Subcutaneous abdominal adipose tissue (tissue), 5 donors: ENCODE measurements around the gene MED13L.

Experiments
- H3K27ac ChIP-seq: one replicate; pipeline ENCODE4 v1.7.0; 2013; ENCODE audit warnings: low read depth, mild to moderate bottlenecking, inconsistent platforms, low read length, moderate library complexity
- H3K27me3 ChIP-seq, 5 donors: one replicate each; pipeline ENCODE4 v1.7.0; 2013; ENCODE audit warnings: low read length in 5 of 5, inconsistent platforms in 1 of 5; ENCODE audit not compliant: control insufficient read depth in 5 of 5, insufficient read depth in 4 of 5
- H3K36me3 ChIP-seq, 5 donors: one replicate each; pipeline ENCODE4 v1.7.0; 2013; ENCODE audit warnings: low read length in 5 of 5; ENCODE audit not compliant: control insufficient read depth in 5 of 5, insufficient read depth in 5 of 5
- H3K4me1 ChIP-seq, 5 donors: one replicate each; pipeline ENCODE4 v1.7.0; 2013; ENCODE audit warnings: low read length in 5 of 5, mild to moderate bottlenecking in 3 of 5, moderate library complexity in 1 of 5; ENCODE audit not compliant: control insufficient read depth in 5 of 5, insufficient read depth in 5 of 5
- H3K4me3 ChIP-seq, 5 donors: one replicate each; pipeline ENCODE4 v1.7.0; 2013; ENCODE audit warnings: low read length in 5 of 5, low read depth in 1 of 5
- H3K9ac ChIP-seq, 5 donors: one replicate each; pipeline ENCODE4 v1.7.0; 2013; ENCODE audit warnings: low read length in 5 of 5, mild to moderate bottlenecking in 4 of 5, moderate library complexity in 3 of 5
- H3K9me3 ChIP-seq, 5 donors: one replicate each; pipeline ENCODE4 v1.7.0; 2013; ENCODE audit warnings: low read length in 5 of 5; ENCODE audit not compliant: control insufficient read depth in 5 of 5
- donor health status: healthy.
- donor health status: healthy.
- donor health status: healthy.
- donor health status: healthy.
- donor health status: healthy.

MED13L gene

GRCh38 chr12:116265351-116266147, 11.9 kb downstream of the MED13L start:
- Histone ChIP-seq H3K4me1 (peaks cover 4 to 61% (median 51%) of the 10 kb centered on the region in 5 donors), H3K4me3 (no peak overlapping the region), H3K27ac (no peak overlapping the region), H3K9ac (no peak overlapping the region), H3K9me3 (no peaks in the 10 kb centered on the region), H3K27me3 (no peaks in the 10 kb centered on the region), H3K36me3 (no peaks in the 10 kb centered on the region)

GRCh38 chr12:116264525-116265070, 12.9 kb downstream of the MED13L start:
- Histone ChIP-seq H3K9me3 (no peaks in the 10 kb centered on the region), H3K27me3 (no peaks in the 10 kb centered on the region), H3K27ac (no peak overlapping the region), H3K4me1 (peaks cover 4 to 61% (median 53%) of the 10 kb centered on the region in 5 donors), H3K36me3 (no peaks in the 10 kb centered on the region), H3K4me3 (no peak overlapping the region), H3K9ac (no peak overlapping the region)

- Histone ChIP-seq H3K4me1 (peaks cover 4 to 66% (median 53%) of the 10 kb centered on the region in 5 donors), H3K4me3 (no peak overlapping the region), H3K27ac (no peak overlapping the region), H3K27me3 (no peaks in the 10 kb centered on the region), H3K36me3 (no peaks in the 10 kb centered on the region), H3K9me3 (no peaks in the 10 kb centered on the region), H3K9ac (no peak overlapping the region)
These were observed 13.6 kb downstream of the MED13L start for GRCh38 chr12:116263844-116264243.

DNA sequence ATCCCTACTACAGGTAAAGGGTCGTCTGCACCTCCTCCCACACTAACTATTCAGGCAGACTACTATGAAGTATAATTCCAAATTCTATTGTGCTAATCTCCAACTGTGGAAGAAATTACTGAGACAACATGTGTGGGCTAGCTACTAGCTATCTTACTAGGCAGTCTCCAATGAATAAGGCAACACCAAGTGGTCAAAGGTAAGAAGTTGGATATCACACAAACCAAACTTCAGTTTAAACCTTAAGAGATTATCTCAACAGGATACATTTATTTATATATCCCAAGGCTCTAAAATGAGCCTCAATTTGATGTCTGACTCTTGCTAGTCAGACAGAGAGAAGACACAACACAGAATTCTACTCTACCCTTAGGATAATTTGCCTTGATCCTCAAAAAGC, 14.1 kb downstream of the MED13L start:
- H3K9me3 ChIP-seq = no peaks in the 10 kb centered on the region
- no peaks in the 10 kb centered on the region for H3K27me3 ChIP-seq
- H3K4me3 ChIP-seq = no peak overlapping the region
- no peaks in the 10 kb centered on the region for H3K36me3 ChIP-seq
- peaks cover 4 to 66% (median 53%) of the 10 kb centered on the region in 5 donors for H3K4me1 ChIP-seq
- no peak overlapping the region for H3K27ac ChIP-seq
- H3K9ac ChIP-seq = no peak overlapping the region

GRCh38 chr12:116262741-116263140, 14.8 kb downstream of the MED13L start:
- Histone ChIP-seq H3K36me3 (no peaks in the 10 kb centered on the region), H3K4me3 (no peak overlapping the region), H3K27me3 (no peaks in the 10 kb centered on the region), H3K4me1 (peaks cover under 1 to 63% (median 51%) of the 10 kb centered on the region in 5 donors), H3K27ac (no peak overlapping the region), H3K9me3 (no peaks in the 10 kb centered on the region), H3K9ac (no peak overlapping the region)

DNA sequence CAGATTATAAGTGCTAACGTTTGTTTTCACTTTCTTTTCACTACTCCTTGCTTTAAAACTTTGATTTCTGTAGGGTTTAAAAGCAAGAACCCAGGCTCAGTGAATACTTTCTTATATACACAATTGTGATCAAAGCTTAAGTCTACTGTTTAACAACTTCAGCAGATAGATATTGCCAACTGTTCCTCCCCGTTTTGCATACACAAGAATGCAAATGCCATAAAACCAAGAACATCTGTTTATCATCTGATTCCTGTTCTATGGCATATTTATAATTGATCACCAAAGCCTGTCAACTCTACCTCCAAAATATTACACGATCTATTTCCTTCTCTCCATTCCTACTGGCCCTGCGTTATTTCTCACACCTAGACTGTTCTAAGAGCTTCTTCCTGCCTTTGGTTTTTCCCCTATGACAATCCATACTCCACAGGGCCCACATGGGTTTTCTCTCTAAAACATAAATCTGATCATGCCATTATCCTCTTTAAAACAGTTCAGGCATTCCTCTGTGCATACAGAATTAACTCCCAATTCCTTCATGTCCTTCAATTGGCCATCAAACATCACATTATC, 15.9 kb downstream of the MED13L start:
- Histone ChIP-seq H3K36me3 (no peaks in the 10 kb centered on the region), H3K9ac (peak overlapping the region in 1 of 5 donors; percentile 14), H3K27me3 (no peaks in the 10 kb centered on the region), H3K27ac (no peak overlapping the region), H3K9me3 (no peaks in the 10 kb centered on the region), H3K4me3 (no peak overlapping the region), H3K4me1 (peaks cover 0 to 60% (median 47%) of the 10 kb centered on the region in 5 donors)

DNA sequence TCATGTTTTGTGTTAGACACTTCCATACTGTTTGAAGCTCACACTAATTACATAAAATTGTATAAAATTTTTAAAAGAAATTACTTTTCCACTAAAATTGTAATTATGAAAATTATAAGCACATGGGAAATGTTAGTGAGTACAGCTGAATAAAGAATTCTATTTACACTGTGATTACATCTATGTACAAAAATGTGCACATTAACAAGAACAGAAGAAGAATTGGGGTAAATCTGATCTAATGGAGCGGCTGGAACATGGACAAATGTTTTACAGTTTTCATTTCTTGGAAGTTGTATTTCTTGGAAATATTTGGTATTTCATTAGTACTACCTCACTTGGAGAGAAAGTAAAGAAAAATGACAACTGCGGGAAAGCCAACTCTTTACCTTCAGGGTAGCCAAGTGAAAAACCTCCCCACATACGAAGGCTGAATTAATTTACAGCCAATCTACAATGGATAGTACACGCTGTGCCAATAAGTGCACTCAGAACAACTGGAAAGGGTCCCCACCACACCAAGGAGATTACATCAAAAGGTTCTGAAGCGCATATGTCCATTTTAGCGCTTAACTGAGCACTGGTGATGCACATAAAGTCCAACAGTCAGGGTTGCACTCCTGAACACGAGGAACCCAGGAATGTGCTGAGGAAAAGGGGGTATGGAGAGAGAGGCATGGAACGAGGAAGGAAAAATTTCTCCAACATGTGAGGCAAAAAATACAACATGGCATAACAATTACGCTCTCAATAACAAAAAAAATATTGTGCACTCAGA, 17.5 kb downstream of the MED13L start:
- Histone ChIP-seq H3K27ac (no peak overlapping the region), H3K9me3 (no peaks in the 10 kb centered on the region), H3K4me3 (no peak overlapping the region), H3K9ac (no peak overlapping the region), H3K36me3 (no peaks in the 10 kb centered on the region), H3K4me1 (peaks cover 0 to 52% (median 41%) of the 10 kb centered on the region in 5 donors), H3K27me3 (no peaks in the 10 kb centered on the region)

- H3K27me3 ChIP-seq = no peaks in the 10 kb centered on the region
- peaks cover 0 to 32% (median 27%) of the 10 kb centered on the region in 5 donors for H3K4me1 ChIP-seq
- H3K9me3 ChIP-seq = no peaks in the 10 kb centered on the region
- H3K27ac ChIP-seq = no peak overlapping the region
- peak overlapping the region in 1 of 5 donors; percentile 46 for H3K9ac ChIP-seq
- no peak overlapping the region for H3K4me3 ChIP-seq
- H3K36me3 ChIP-seq = no peaks in the 10 kb centered on the region
These were observed 19.7 kb downstream of the MED13L start for GRCh38 chr12:116257826-116258225.

- no peaks in the 10 kb centered on the region for H3K36me3 ChIP-seq
- H3K4me3 ChIP-seq = no peak overlapping the region
- H3K27ac ChIP-seq = no peak overlapping the region
- H3K27me3 ChIP-seq = no peaks in the 10 kb centered on the region
- no peak overlapping the region for H3K9ac ChIP-seq
- peaks cover 0 to 28% (median 27%) of the 10 kb centered on the region in 5 donors for H3K4me1 ChIP-seq
- peaks cover 0 to 2% (median 0%) of the 10 kb centered on the region in 5 donors for H3K9me3 ChIP-seq
These were observed 20.3 kb downstream of the MED13L start for GRCh38 chr12:116257215-116257614.
